GM19240 (cell line): ENCODE data around the gene REXO2.

Source experiments
- DNase-seq: peaks from one replicate; pipeline ENCODE4 v3.0.0; 2011; ENCODE audit warnings: low spot score; ENCODE audit not compliant: insufficient read length

The REXO2 gene

GRCh38 chr11:114440971-114441763, 1.9 kb downstream of the REXO2 start:
- DNase-seq, result no peak

- no peak for DNase-seq
These were observed 2.7 kb downstream of the REXO2 start for GRCh38 chr11:114441921-114442320.

- DNase-seq, result no peak
These were observed 3.3 kb downstream of the REXO2 start for GRCh38 chr11:114442536-114442935.

GRCh38 chr11:114447444-114447843, 8.2 kb downstream of the REXO2 start:
- no peak for DNase-seq

GRCh38 chr11:114447892-114448291, 8.6 kb downstream of the REXO2 start:
- DNase-seq, result no peak

GRCh38 chr11:114448749-114449482, 9.6 kb downstream of the REXO2 start:
- no peak for DNase-seq

- DNase-seq, result no peak
These were observed 10.6 kb downstream of the REXO2 start for GRCh38 chr11:114449845-114450244.

- no peak for DNase-seq
These were observed 13.1 kb downstream of the REXO2 start for GRCh38 chr11:114452399-114452798.

GRCh38 chr11:114463999-114464398, 24.7 kb downstream of the REXO2 start:
- DNase-seq, result no peak

- no peak for DNase-seq
These were observed 27.5 kb downstream of the REXO2 start for GRCh38 chr11:114466742-114467141.

GRCh38 chr11:114472661-114473060, 33.4 kb downstream of the REXO2 start:
- no peak for DNase-seq

GRCh38 chr11:114478001-114478410, 38.7 kb downstream of the REXO2 start:
- DNase-seq, result no peak

- DNase-seq, result no peak
These were observed 39.5 kb downstream of the REXO2 start for GRCh38 chr11:114478768-114479167.

- no peak for DNase-seq
These were observed 40.1 kb downstream of the REXO2 start for GRCh38 chr11:114479331-114479730.

- DNase-seq, result no peak
These were observed 42.8 kb downstream of the REXO2 start for GRCh38 chr11:114482114-114482513.

- DNase-seq, result no peak
These were observed 44.7 kb downstream of the REXO2 start for GRCh38 chr11:114483929-114484328.

- DNase-seq, result no peak
These were observed 57.6 kb downstream of the REXO2 start for GRCh38 chr11:114496915-114497314.

GRCh38 chr11:114499756-114500155, 60.5 kb downstream of the REXO2 start:
- no peak for DNase-seq
